HCT116 (cell line): ENCODE results near the gene ASAP3. TPM values are rescaled to one million over a fixed set of nuclear protein-coding genes. Genes with fewer than 3 reads are reported as not detected.

Source experiments
- ATAC-seq: fragments of 200-7000 bp; cut with Tn5 transposase; 2 replicates; pipeline ENCODE4 v1.9.1; 2020; ENCODE audit warnings: mild to moderate bottlenecking, moderate library complexity
- BruUV-seq: library from RNA; stranded (reverse); fragments of 400-500 nt; replicated peaks from 2 replicates; lab custom pipeline; 2021; lab: Mats Ljungman, UMichigan
- CTCF ChIA-PET: fragments of 300-600 bp; sonication (Branson Sonifier 250); formaldehyde crosslinking; loops from one replicate; lab custom pipeline; 2021; ENCODE audit warnings: antibody characterized with exemption; lab: Charles Lee
- POLR2A ChIA-PET: fragments of 300-600, 350-600 bp; sonication (Branson Sonifier 250); formaldehyde crosslinking; loops from one replicate; lab custom pipeline; 2021; ENCODE audit warnings: antibody characterized with exemption; lab: Charles Lee
- RAD21 ChIA-PET, 2 experiments: fragments of 300-600 bp; sonication (Branson Sonifier 250); formaldehyde crosslinking; loops; one replicate each; lab custom pipeline; 2023; ENCODE audit warnings: low total read pairs in 2 of 2; ENCODE audit not compliant: uncharacterized antibody in 2 of 2, unreplicated experiment in 2 of 2, low non-redundant PET in 1 of 2; lab: Charles Lee
- DNase-seq: peaks from one replicate; pipeline ENCODE4 v3.0.0-alpha.2; 2010; ENCODE audit warnings: low read depth, low spot score
- H2AFZ ChIP-seq: fragments of 200-600 bp; shearing (Covaris generic), sonication (generic); 2 replicates; pipeline ENCODE4 v1.6.1; 2017; ENCODE audit warnings: low read depth, mixed run types, mixed read lengths, antibody characterized with exemption, low read length; ENCODE audit not compliant: poor library complexity, severe bottlenecking
- H3K27ac ChIP-seq: 2 replicates; pipeline ENCODE4 v1.5.1; 2012; ENCODE audit warnings: low read depth, low read length
- H3K27me3 ChIP-seq: fragments of 200-600 bp; sonication (generic); 2 replicates; pipeline ENCODE4 v1.6.1; 2016; ENCODE audit warnings: mixed run types, low read length, mixed read lengths; ENCODE audit not compliant: insufficient read depth
- H3K36me3 ChIP-seq, 2 experiments: fragments of 200-500 bp in 1 of 2; fragments of 200-600 bp in 1 of 2; sonication (Bioruptor generic) in 1 of 2; sonication (generic) in 1 of 2; 2 replicates each; pipeline versions ENCODE4 v1.5.1 to v1.6.1; 2014 to 2016; ENCODE audit warnings: low read length in 2 of 2, inconsistent platforms in 1 of 2, mixed read lengths in 1 of 2, mixed run types in 1 of 2; ENCODE audit not compliant: insufficient read depth in 2 of 2, control insufficient read depth in 1 of 2
- H3K4me1 ChIP-seq, 2 experiments: fragments of 200-600 bp in 1 of 2; sonication (generic) in 1 of 2; 2 replicates each; pipeline versions ENCODE4 v1.5.1 to v1.6.1; 2012 to 2017; ENCODE audit warnings: low read length in 2 of 2, inconsistent platforms in 1 of 2, mild to moderate bottlenecking in 1 of 2, mixed read lengths in 1 of 2, mixed run types in 1 of 2, moderate library complexity in 1 of 2; ENCODE audit not compliant: insufficient read depth in 2 of 2, control insufficient read depth in 1 of 2
- H3K4me2 ChIP-seq: fragments of 200-600 bp; sonication (generic); 2 replicates; pipeline ENCODE4 v1.6.1; 2017; ENCODE audit warnings: mixed run types, low read length, mixed read lengths
- H3K4me3 ChIP-seq, 2 experiments: fragments of 200-600 bp in 1 of 2; sonication (generic) in 1 of 2; replicated peaks in 1 of 2; 2 replicates each; pipeline ENCODE4 v1.5.1; 2011 to 2016; ENCODE audit warnings: low read length in 2 of 2, control low read depth in 1 of 2, low read depth in 1 of 2, mild to moderate bottlenecking in 1 of 2, mixed read lengths in 1 of 2, mixed run types in 1 of 2
- H3K79me2 ChIP-seq: fragments of 200-600 bp; sonication (generic); 2 replicates; pipeline ENCODE4 v1.6.1; 2017; ENCODE audit warnings: mild to moderate bottlenecking, mixed run types, low read length, moderate library complexity, mixed read lengths; ENCODE audit not compliant: insufficient read depth
- H3K9ac ChIP-seq: fragments of 200-600 bp; sonication (generic); 2 replicates; pipeline ENCODE4 v1.6.1; 2016; ENCODE audit warnings: low read length, mixed read lengths
- H3K9me2 ChIP-seq: fragments of 200-600 bp; sonication (generic), shearing (Covaris generic); 2 replicates; pipeline ENCODE4 v1.6.1; 2017; ENCODE audit warnings: mixed run types, mild to moderate bottlenecking, moderate library complexity; ENCODE audit not compliant: insufficient read depth
- H3K9me3 ChIP-seq, 2 experiments: fragments of 200-500 bp in 1 of 2; fragments of 200-600 bp in 1 of 2; sonication (Bioruptor generic) in 1 of 2; sonication (generic) in 1 of 2; 2 replicates each; pipeline ENCODE4 v1.6.1; 2014 to 2017; ENCODE audit warnings: low read length in 2 of 2, mixed read lengths in 2 of 2, inconsistent platforms in 1 of 2, low read depth in 1 of 2, mild to moderate bottlenecking in 1 of 2, mixed run types in 1 of 2, moderate library complexity in 1 of 2; ENCODE audit not compliant: control insufficient read depth in 1 of 2, insufficient read depth in 1 of 2
- H4K20me1 ChIP-seq: fragments of 200-600 bp; sonication (generic), shearing (Covaris generic); 2 replicates; pipeline ENCODE4 v1.6.1; 2017; ENCODE audit warnings: mixed run types, mild to moderate bottlenecking, moderate library complexity; ENCODE audit not compliant: insufficient read depth
- CBX3 ChIP-seq: IDR thresholded peaks from 2 replicates; pipeline ENCODE4 v1.6.1; 2012; ENCODE audit warnings: low read depth
- CEBPB ChIP-seq: IDR thresholded peaks from 2 replicates; pipeline ENCODE4 v1.6.1; 2012; ENCODE audit warnings: low read depth
- CTCF ChIP-seq, 3 experiments: fragments of 200-600 bp in 1 of 3; sonication (generic) in 1 of 3; IDR thresholded peaks in 2 of 3; conservative IDR thresholded peaks in 1 of 3; 2 replicates each; pipeline ENCODE4 v1.5.1; 2012 to 2017; ENCODE audit warnings: low read depth in 2 of 3, low read length in 2 of 3, antibody characterized with exemption in 1 of 3, borderline replicate concordance in 1 of 3, control low read depth in 1 of 3, mild to moderate bottlenecking in 1 of 3, mixed read lengths in 1 of 3, mixed run types in 1 of 3, moderate library complexity in 1 of 3; ENCODE audit not compliant: insufficient read depth in 1 of 3
- EGR1 ChIP-seq: IDR thresholded peaks from 2 replicates; pipeline ENCODE4 v1.6.1; 2012; ENCODE audit warnings: low read depth
- EZH2 ChIP-seq: fragments of 200-600 bp; sonication (generic); IDR thresholded peaks from 2 replicates; pipeline ENCODE4 v1.6.1; 2017; ENCODE audit warnings: antibody characterized with exemption, mixed run types
- EZH2phosphoT487 ChIP-seq: fragments of 200-600 bp; IDR thresholded peaks from 2 replicates; pipeline ENCODE4 v1.6.1; 2018; ENCODE audit warnings: antibody characterized with exemption, borderline replicate concordance
- FOSL1 ChIP-seq: IDR thresholded peaks from 2 replicates; pipeline ENCODE4 v1.6.1; 2012; ENCODE audit warnings: low read depth
- JUND ChIP-seq: IDR thresholded peaks from 2 replicates; pipeline ENCODE4 v1.6.1; 2012
- MAX ChIP-seq: IDR thresholded peaks from 2 replicates; pipeline ENCODE4 v1.6.1; 2012
- POLR2A ChIP-seq: IDR thresholded peaks from 2 replicates; pipeline ENCODE4 v1.7.0; 2011; ENCODE audit warnings: borderline replicate concordance; ENCODE audit not compliant: insufficient read depth, insufficient read length; ENCODE audit errors: extremely low read depth
- RAD21 ChIP-seq: IDR thresholded peaks from 2 replicates; pipeline ENCODE4 v1.6.1; 2012; ENCODE audit warnings: low read depth, mild to moderate bottlenecking
- REST ChIP-seq: IDR thresholded peaks from 2 replicates; pipeline ENCODE4 v1.6.1; 2012; ENCODE audit warnings: low read depth
- SIN3A ChIP-seq: IDR thresholded peaks from 2 replicates; pipeline ENCODE4 v1.6.1; 2012; ENCODE audit warnings: low read depth
- SP1 ChIP-seq: IDR thresholded peaks from 2 replicates; pipeline ENCODE4 v1.6.1; 2012; ENCODE audit warnings: low read depth
- SRF ChIP-seq: IDR thresholded peaks from 2 replicates; pipeline ENCODE4 v1.6.1; 2012; ENCODE audit warnings: low read depth
- TCF7L2 ChIP-seq: IDR thresholded peaks from 2 replicates; pipeline ENCODE4 v1.7.0; 2011; ENCODE audit warnings: borderline replicate concordance, inconsistent platforms; ENCODE audit not compliant: insufficient read depth, insufficient read length; ENCODE audit errors: extremely low read depth
- ZBTB33 ChIP-seq: IDR thresholded peaks from 2 replicates; pipeline ENCODE4 v1.6.1; 2011; ENCODE audit warnings: mild to moderate bottlenecking, low read length, moderate library complexity; ENCODE audit not compliant: insufficient replicate concordance; ENCODE audit errors: extremely low read depth
- ZFX ChIP-seq: fragments of 450-650 bp; IDR thresholded peaks from 2 replicates; pipeline ENCODE4 v1.6.1; 2017
- intact Hi-C: fragments of 100-400 bp; cut with micrococcal nuclease; formaldehyde crosslinking; loops from 2 replicates; pipeline ENCODE4 v1.10.0; 2022
- total RNA-seq: library from RNA; stranded (reverse); gene quantifications from one replicate; pipeline ENCODE4 v1.2.1, GENCODE V29; 2021; ENCODE audit not compliant: unreplicated experiment

The ASAP3 gene
- total RNA-seq, 1 experiment from 2014 or later, result 19.7 TPM

- ATAC-seq (no peak), DNase-seq (no peak)
- Histone ChIP-seq H3K4me3 (no peak overlapping the region), H3K9me2 (no peaks in the 10 kb centered on the region), H3K27ac (no peak overlapping the region), H4K20me1 (no peaks in the 10 kb centered on the region), H3K9ac (no peak overlapping the region), H3K36me3 (peaks cover 1 to 25% of the 10 kb centered on the region in 2 experiments; a peak in 3 of 4 replicates), H2AFZ (no peak overlapping the region), H3K27me3 (no peaks in the 10 kb centered on the region), H3K9me3 (no peaks in the 10 kb centered on the region), H3K4me1 (peaks cover 38 to 57% of the 10 kb centered on the region in 2 experiments), H3K4me2 (no peak overlapping the region), H3K79me2 (peaks cover 69% of the 10 kb centered on the region)
- ChIA-PET RAD21 (interaction anchor here in 1 of 2 experiments (0.6 kb wide), 1 partner anchor 13 kb away, joined by 3 read pairs; no protein-coding TSS in a partner anchor), POLR2A (no interaction called here), CTCF (interaction anchor here (1.3 kb wide), 1 partner anchor 29 kb away, joined by 4 read pairs; no protein-coding TSS in a partner anchor)
- intact Hi-C loops, result no loop called here
- no peak for TF ChIP-seq POLR2A
- no peak for TF ChIP-seq FOSL1
- no peak for TF ChIP-seq ZFX
- TF ChIP-seq SRF, result no peak
- no peak for TF ChIP-seq EGR1
- TF ChIP-seq SIN3A, result no peak
- TF ChIP-seq CBX3, result no peak
- no peak for TF ChIP-seq JUND
- no peak for TF ChIP-seq EZH2
- no peak for TF ChIP-seq ZBTB33
- no peak for TF ChIP-seq MAX
- TF ChIP-seq CEBPB, result no peak
- no peak for TF ChIP-seq REST
- TF ChIP-seq EZH2phosphoT487, result no peak
- no peak for TF ChIP-seq TCF7L2
- TF ChIP-seq RAD21, result no peak
- no peak for TF ChIP-seq SP1
- no peak for TF ChIP-seq CTCF (IDR thresholded peaks at IDR 0.05 in 2 of 3, conservative IDR thresholded peaks at IDR 0.05 in 1 of 3; ENCODE audit: borderline replicate concordance in 1 of 3, insufficient read depth in 1 of 3, low read depth in 2 of 3, low read length in 2 of 3)
- no TSS peak for BruUV-seq
Observed at GRCh38 chr1:23525558-23526250, 41.7 kb upstream of the ASAP3 start.
